HG02870 (cell line): Measurements from ENCODE around the gene NFIC.
"Not testable (repeated sequence)": the region's sequence is repeated elsewhere in the genome, so short reads cannot be mapped to it uniquely, and the experiment has no call there.

Experiments used
- ATAC-seq: cut with Tn5 transposase; IDR thresholded peaks from one replicate; pipeline ENCODE4 v1.9.1; 2021; ENCODE audit warnings: mild to moderate bottlenecking, moderate library complexity; ENCODE audit not compliant: unreplicated experiment

Gene NFIC

GRCh38 chr19:3370728-3371591 lies 4.6 kb downstream of the NFIC start:
- no peak for ATAC-seq

GRCh38 chr19:3372413-3372812 lies 6.0 kb downstream of the NFIC start:
- ATAC-seq = no peak

GRCh38 chr19:3373971-3374368 lies 7.6 kb downstream of the NFIC start:
- ATAC-seq = no peak

DNA sequence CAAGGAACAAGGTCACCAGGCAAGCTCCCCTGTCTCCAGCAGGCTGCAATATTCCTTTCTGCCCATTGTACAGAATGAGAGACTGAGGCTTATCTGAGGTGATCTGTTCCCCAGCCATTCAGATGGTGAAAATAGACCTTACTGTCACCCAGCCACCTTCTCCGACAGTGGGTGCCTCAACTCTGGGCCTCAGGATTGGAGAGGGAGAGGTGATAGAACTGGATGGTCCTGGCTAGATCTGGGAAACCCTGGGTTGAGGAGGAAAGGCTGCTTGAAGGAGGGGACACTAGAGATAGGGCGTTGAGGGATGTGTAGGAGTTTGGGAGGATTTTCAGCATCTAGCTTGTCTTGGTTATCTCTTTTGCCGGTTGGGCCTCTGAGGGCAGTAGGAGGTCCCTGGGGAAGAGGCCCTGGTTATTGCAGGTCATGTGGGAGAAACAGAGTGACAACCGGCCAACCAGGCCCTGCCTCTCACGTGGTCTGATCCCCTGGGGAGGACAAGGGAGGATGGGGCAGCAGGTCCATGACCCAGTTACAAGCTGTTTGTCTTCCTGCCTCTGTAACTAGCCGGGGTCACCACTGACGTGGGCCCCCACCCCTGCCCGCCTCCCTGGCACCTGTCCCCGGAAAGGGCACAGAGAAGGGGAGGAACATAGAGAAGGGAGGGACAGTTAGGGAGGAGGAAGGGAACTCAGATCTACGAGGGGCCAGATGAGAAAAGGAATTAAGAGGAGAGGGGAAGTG lies 8.2 kb downstream of the NFIC start:
- no peak for ATAC-seq

DNA sequence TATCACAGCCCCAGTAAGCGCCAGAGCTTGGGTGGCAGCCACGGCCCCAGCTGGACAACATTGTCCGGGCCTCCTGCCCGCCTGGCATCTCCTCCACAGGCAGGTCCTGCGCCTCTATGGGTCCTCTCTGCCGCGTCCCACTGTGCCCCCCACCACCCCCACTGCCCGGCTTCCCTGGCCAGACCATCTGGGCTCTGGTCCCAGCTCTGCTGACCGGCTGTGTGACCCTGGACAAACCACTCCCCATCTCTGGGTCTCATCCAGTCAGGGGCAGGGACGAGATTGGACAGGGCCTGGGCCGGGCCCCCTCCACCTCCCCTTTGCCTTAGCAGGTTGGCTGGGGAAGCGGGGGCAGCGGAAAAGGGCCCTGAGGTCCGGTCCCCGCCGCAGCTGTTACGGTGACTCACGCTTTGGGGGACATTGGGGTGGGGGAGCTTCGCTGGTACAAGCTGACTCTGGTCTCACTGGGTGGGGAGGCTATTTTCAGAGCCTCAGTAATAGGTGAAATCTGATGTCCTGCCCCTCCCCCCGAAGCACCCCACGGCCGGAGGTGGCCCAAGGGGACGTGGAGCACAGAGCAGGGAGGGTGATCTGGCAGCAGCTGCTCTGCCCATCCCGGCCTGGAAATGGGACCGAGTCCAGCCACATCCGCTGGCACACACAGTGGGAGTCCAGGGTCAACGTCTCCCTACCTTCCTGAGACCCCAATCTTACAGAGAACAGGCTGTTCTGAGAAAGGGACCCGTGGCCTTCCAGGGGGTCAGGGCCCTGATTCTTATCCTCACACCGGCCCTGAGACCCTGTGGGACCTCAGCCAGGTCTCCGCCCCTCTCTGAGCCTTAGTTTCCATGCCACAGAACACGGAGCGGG lies 9.1 kb downstream of the NFIC start:
- ATAC-seq = no peak

DNA sequence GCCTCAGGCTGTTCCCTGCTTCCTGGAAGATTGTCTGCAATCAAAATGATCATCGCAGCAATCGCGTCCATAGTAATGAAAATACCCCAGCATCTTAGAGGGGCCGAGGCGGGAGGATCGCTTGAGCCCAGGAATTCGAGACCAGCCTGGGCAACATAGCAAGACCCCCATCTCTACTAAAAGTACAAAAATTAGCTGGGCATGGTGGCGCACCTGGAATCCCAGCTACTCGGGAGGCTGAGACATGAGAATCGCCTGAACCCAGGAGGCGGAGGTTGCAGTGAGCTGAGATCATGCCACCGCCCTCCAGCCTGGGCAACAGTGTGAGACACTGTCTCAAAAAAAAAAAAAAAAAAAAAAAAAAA lies 9.7 kb downstream of the NFIC start:
- not testable (repeated sequence) for ATAC-seq

DNA sequence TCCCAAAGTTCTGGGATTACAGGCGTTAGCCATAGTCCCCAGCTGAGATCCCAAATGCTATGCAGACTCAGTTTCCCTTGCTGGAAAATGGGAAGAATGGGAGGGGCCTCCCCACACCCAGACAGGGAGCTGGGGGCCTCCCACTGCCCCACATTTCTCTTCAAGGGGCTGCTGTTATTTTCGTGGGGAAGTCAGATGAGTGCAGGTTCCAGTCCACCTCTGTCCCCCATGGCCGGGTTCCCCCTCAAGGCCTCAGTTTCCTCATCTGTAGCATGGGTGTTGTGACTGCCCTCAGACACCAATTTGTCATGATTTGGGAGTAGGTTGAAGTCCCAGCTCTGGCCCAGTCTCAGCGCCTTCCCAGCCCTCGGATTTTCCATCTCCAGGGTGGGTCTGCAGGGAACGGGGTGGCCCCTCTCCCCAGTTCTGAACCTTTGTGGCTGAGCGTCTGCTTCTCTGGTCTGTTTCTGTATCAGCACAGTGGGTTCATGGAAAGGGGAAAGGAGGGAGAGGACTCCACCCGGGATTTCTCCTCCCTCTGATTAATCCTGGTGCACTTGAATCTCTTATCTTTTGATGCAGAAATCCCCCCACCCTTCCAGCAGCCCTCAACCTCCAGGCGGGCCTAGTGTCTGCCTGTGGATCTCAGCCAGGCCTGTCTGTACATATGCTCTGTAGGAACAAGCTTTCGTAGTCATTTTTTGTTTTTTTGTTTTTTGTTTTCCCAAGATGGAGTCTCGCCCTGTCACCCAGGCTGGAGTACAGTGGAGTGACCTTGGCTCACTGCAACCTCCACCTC lies 12.2 kb downstream of the NFIC start:
- ATAC-seq = no peak

- no peak for ATAC-seq
Observed at GRCh38 chr19:3380829-3381228, 14.4 kb downstream of the NFIC start.

DNA sequence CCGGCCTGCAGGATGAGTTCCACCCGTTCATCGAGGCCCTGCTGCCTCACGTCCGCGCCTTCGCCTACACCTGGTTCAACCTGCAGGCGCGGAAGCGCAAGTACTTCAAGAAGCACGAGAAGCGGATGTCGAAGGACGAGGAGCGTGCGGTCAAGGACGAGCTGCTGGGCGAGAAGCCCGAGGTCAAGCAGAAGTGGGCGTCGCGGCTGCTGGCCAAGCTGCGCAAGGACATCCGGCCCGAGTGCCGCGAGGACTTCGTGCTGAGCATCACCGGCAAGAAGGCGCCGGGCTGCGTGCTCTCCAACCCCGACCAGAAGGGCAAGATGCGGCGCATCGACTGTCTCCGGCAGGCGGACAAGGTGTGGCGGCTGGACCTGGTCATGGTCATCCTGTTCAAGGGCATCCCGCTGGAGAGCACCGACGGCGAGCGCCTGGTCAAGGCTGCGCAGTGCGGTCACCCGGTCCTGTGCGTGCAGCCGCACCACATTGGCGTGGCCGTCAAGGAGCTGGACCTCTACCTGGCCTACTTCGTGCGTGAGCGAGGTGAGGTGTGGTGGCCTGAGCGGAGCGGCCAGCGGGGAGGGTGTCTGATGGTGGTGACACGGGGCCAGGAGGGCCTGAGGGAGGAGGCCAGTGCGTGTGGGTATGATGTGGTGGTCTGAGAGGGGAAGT lies 15.5 kb downstream of the NFIC start:
- no peak for ATAC-seq

- no peak for ATAC-seq
Observed at GRCh38 chr19:3382460-3383100, 16.2 kb downstream of the NFIC start.

GRCh38 chr19:3383121-3383722 lies 16.8 kb downstream of the NFIC start:
- no peak for ATAC-seq

DNA sequence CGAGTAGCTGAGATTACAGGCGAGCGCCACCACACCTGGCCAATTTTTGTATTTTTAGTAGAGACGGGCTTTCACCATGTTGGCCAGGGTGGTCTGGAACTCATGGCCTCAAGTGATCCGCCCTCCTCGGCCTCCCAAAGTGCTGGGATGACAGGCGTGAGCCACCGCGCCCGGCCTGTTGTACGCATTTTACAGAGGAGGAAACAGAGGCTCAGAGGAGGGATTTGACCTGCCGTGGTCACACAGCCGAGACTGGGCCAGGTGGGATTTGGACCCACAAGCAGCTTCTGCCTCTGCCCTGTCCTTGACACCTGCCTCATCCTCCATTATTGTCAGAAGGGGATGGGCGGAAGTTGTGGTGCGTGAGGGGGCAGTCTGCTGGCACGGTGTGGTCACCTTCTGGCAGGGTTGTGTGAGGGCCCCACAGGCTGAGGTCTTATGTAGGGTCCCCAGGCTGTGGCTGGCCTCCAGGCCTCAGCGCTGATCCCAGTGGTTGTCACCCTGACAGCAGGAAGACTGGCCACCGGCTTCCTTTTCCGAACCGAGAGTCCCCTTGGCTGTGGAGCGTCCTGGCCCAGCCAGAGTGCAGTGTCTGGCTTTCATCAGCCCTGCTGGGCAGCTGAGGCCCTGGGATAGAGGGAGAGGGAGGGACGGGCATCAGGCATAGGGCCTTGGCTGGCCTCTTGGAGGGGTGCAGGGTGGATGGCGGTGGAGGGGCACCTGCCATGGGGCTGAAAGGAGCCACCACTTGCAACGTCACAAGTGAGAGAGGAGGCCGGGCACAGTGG lies 20.3 kb downstream of the NFIC start:
- no peak for ATAC-seq

GRCh38 chr19:3387645-3388589 lies 21.5 kb downstream of the NFIC start:
- ATAC-seq = no peak

DNA sequence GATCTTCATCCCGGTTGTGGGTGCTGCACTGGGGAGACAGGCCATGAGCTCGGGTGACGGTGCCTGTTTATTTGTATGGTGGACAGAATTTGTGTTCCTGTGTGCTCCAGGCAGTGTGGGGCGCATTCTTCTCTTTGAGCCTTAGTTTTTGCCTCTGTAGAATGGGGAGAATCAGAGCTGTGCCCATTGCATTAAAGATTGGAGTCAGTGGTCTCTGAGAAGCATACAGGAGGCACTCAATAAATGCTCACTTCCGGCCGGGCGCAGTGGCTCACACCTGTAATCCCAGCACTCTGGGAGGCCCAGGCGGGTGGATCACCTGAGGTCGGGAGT lies 23.0 kb downstream of the NFIC start:
- ATAC-seq = no peak

DNA sequence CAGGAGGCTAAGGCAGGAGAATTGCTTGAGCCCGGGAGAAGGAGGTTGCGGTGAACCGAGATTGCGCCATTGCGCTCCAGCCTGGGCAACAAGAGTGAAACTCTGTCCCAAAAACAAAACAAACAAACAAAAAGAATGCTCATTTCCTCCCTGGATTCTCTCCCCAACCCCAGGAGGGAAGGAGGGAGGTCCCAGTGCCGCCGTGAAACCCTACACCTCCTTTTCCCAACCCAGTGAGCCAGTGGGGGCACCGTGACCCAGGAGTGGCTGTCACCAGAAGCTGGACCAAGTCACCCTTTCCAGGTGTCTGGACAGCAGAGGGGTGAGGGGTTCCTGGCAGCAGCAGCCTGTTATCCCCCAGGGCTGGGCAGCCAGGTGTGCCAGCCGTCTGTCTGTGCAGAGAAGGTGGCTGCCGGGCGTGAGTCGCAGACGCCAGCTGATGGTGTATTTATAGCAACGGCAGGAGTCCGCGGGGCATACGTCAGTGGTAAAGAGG lies 23.5 kb downstream of the NFIC start:
- ATAC-seq = no peak

- ATAC-seq = not testable (repeated sequence)
Observed at GRCh38 chr19:3391911-3392310, 25.5 kb downstream of the NFIC start.

- ATAC-seq = no peak
Observed at GRCh38 chr19:3392480-3392879, 26.1 kb downstream of the NFIC start.
